Breast epithelium (tissue), 3 donors: ENCODE measurements around the gene KCTD1.

Experiments used
- POLR2A ChIP-seq: fragments of 450-650 bp; IDR thresholded peaks from one replicate; pipeline ENCODE4 v1.6.1; 2016; ENCODE audit warnings: antibody characterized with exemption, mild to moderate bottlenecking, moderate library complexity
- TF ChIP-seq, protein P1 (sequence below), 3 donors: fragments of 450-650 bp; IDR thresholded peaks; one replicate each; pipeline ENCODE4 v1.5.1; 2016 to 2017; ENCODE audit warnings: antibody characterized with exemption in 3 of 3, mild to moderate bottlenecking in 3 of 3, moderate library complexity in 3 of 3

DNA sequence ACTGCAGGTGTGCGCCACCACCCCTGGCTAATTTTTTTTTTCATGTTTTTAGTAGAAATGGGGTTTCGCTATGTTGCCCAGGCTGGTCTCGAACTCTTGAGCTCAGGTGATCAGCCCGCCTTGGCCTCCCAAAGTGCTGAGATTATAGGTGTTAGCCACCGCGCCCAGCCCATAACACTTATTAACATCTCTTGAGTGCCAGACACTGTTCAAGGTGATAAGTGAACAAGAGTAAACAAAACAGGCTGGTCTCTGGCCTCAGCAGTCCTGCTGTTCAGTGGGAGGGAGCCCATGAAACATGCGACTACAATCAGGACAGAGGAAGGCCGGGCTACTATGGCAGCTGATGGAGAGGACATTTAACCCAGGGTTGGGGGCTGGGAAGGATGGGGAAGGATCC lies 42.3 kb downstream of the KCTD1 start:
- no peak for TF ChIP-seq POLR2A
- TF ChIP-seq, protein P1, sequence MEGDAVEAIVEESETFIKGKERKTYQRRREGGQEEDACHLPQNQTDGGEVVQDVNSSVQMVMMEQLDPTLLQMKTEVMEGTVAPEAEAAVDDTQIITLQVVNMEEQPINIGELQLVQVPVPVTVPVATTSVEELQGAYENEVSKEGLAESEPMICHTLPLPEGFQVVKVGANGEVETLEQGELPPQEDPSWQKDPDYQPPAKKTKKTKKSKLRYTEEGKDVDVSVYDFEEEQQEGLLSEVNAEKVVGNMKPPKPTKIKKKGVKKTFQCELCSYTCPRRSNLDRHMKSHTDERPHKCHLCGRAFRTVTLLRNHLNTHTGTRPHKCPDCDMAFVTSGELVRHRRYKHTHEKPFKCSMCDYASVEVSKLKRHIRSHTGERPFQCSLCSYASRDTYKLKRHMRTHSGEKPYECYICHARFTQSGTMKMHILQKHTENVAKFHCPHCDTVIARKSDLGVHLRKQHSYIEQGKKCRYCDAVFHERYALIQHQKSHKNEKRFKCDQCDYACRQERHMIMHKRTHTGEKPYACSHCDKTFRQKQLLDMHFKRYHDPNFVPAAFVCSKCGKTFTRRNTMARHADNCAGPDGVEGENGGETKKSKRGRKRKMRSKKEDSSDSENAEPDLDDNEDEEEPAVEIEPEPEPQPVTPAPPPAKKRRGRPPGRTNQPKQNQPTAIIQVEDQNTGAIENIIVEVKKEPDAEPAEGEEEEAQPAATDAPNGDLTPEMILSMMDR (IDR thresholded peaks at IDR 0.05), result no peak
